ENCODE measurements around the gene RBM10.
A peak's percentile ranks its signal among the peaks of the same experiment; 100 is the strongest.

RBM10 gene

DNA sequence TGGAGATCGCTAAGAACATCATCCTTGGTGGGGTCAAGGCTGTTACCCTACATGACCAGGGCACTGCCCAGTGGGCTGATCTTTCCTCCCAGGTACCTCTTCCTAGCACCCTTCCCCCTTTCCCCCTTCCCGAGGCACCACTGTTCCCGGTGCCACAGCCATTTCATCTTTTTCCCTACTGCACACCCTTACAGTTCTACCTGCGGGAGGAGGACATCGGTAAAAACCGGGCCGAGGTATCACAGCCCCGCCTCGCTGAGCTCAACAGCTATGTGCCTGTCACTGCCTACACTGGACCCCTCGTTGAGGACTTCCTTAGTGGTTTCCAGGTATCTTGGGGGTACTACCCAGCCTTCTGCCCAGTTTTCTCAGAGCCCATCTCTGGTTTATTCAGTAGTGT is 54.3 kb downstream of the RBM10 start:
- no peak for DNase-seq (ENCODE audit: low spot score)

GRCh38 chrX:47200385-47201150 is 55.5 kb downstream of the RBM10 start:
- no peak for DNase-seq (ENCODE audit: low spot score)

DNA sequence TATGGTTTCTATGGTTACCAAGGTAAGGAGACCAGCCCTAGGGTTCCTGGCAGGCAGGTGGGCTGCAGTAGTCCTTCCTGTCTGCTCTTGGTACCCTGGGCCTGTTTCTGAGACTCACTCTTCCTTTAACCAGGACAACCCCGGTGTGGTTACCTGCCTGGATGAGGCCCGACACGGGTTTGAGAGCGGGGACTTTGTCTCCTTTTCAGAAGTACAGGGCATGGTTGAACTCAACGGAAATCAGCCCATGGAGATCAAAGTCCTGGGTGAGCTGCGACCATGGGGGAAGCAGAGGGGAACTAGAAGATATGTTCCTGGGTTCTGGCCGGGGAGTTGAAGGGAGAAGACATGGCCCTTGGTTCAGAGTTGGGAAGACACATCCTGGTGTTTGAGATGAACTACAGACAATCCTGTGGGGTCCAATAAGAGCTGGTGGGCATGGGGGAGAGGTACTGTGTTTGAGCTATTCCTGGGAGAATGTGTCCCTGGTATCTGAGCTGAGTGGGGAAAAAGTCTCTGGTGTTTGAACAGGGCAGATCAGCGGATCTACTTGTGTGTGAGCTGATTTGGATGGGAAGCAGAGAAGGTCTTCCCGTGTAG is 56.4 kb downstream of the RBM10 start:
- no peak for DNase-seq (ENCODE audit: low spot score)

DNA sequence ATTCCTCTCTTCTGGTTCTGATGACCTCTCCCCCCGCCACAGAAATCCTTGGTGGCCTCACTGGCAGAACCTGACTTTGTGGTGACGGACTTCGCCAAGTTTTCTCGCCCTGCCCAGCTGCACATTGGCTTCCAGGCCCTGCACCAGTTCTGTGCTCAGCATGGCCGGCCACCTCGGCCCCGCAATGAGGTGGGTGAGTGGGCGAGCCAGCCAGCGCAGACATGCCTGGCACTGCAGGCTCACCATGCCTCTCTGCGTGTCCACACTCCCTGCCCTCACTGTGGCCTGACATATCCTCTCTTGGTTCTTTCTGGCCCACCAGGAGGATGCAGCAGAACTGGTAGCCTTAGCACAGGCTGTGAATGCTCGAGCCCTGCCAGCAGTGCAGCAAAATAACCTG is 57.3 kb downstream of the RBM10 start:
- no peak for DNase-seq (ENCODE audit: low spot score)

DNA sequence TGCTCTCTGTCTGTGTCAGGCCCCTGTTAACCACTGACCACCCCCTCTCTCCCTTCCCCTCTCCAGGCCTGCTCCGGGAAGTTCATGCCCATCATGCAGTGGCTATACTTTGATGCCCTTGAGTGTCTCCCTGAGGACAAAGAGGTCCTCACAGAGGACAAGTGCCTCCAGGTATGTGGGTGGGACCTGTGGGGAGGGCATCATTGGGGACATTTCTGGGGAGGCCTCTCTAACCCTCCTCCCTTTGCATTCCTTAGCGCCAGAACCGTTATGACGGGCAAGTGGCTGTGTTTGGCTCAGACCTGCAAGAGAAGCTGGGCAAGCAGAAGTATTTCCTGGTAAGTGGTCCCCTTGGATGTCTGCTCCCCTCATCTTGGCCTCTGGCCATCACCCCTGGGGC is 57.9 kb downstream of the RBM10 start:
- no peak for DNase-seq (ENCODE audit: low spot score)

DNA sequence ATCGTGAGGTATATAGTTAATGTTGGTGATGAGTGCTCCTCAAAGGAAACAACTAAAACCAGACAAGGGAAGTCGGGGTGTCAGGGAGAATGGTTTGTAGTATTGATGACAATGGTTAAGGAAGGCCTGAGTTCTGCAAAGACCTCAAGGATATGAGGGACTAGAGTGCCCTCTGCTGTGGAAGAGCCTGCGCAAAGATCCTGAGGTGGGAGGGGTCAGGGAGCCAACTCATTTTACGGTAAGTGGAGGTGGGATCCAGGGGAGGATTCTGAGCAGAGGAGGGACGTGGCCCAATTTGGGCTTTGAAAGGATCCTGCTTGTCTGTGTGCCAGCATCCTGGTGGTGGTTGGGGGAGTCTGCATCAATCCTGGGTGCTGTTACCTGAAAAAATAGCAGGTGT is 59.9 kb downstream of the RBM10 start:
- DNase-seq (ENCODE audit: low spot score), result no peak

DNA sequence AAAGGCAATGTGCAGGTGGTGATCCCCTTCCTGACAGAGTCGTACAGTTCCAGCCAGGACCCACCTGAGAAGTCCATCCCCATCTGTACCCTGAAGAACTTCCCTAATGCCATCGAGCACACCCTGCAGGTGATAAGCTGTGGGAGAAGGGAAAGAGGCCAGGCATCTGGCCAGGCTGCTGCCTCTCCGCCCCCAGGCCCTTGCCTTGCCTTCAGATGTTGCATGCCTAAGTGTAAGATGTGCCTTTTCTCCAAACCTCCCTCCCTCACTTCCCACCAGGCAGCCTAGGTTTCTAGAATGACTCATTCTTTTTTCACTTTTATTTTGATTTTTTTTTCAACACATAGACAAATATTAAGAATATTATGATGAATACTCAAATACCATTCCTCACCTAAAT is 61.3 kb downstream of the RBM10 start:
- no peak for DNase-seq (ENCODE audit: low spot score)

DNA sequence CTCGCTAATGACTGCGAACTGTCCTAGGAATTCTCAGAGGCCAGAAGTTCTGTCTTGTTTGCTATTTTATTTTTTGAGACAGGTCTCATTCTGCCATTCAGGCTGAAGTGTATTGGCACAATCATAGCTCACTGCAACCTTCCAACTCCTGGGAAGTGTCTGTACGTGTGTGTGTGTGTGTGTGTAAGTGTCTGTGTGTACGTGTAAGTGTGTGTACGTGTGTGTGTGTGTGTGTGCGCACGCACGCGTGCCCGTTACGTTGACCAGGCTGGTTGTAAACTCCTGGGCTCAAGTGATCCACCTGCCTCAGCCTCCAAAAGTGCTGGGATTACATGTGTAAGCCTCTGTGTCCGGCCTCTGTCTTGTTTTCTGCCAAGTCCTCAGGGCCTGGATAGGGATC is 63.1 kb downstream of the RBM10 start:
- DNase-seq (ENCODE audit: low spot score), result no peak

DNA sequence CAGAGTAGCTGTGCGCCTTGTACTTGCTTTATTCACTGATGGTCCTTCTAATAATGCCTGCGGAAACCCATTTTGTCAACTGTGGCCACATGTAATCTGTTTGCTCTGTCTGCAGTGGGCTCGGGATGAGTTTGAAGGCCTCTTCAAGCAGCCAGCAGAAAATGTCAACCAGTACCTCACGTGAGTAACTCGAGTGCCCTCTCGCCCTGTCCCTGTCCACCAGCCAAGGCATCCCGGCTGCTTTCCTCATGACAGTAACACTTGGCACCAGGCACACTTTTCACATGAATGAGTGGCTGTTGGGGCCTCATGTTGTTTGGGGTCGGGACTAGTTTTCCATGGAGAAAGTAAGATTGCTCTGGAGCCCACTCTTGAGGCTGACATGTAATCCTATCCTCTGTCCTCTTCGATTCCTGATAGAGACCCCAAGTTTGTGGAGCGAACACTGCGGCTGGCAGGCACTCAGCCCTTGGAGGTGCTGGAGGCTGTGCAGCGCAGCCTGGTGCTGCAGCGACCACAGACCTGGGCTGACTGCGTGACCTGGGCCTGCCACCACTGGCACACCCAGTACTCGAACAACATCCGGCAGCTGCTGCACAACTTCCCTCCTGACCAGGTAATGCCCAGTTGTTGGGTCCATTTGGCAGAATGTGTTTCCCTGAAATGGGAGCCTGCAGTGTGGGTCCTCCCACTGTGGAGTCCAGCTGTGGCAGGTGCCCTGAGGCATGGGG is 64.7 kb downstream of the RBM10 start:
- DNase-seq (ENCODE audit: low spot score), result no peak

GRCh38 chrX:47210661-47211425 is 65.8 kb downstream of the RBM10 start:
- no peak for DNase-seq (ENCODE audit: low spot score)

GRCh38 chrX:47212381-47213293 is 67.6 kb downstream of the RBM10 start:
- no peak for DNase-seq (ENCODE audit: low spot score)

- DNase-seq (ENCODE audit: low spot score), result no peak
Measured at GRCh38 chrX:47214435-47215077, 69.5 kb downstream of the RBM10 start.

GRCh38 chrX:47215291-47215900 is 70.4 kb downstream of the RBM10 start:
- DNase-seq (ENCODE audit: low spot score), result no peak

DNA sequence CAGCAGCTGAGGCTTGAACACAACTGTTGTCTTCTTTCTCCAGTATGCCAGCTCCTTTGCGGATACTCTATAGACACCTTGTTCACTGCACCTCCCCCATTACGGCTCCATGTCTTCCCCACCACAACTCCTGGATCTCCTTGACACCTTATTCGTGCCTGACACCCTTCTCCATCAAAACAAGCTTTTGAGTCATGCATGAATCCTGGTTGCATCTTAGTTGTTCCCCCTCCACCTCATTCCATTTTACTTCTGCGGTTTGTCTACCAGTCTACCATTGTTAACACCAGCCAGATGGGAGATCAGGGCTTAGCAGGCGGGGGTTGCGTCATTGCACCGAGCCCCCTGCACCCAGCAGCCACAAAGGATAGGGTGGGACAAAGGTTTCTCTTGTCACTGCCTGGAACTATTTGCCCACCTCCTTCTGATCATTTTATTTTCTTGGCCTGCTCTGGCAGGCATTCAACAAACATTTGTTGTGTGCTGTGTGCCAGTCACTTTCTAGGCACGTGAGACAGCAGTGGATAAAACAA is 71.4 kb downstream of the RBM10 start:
- no peak for DNase-seq (ENCODE audit: low spot score)

DNA sequence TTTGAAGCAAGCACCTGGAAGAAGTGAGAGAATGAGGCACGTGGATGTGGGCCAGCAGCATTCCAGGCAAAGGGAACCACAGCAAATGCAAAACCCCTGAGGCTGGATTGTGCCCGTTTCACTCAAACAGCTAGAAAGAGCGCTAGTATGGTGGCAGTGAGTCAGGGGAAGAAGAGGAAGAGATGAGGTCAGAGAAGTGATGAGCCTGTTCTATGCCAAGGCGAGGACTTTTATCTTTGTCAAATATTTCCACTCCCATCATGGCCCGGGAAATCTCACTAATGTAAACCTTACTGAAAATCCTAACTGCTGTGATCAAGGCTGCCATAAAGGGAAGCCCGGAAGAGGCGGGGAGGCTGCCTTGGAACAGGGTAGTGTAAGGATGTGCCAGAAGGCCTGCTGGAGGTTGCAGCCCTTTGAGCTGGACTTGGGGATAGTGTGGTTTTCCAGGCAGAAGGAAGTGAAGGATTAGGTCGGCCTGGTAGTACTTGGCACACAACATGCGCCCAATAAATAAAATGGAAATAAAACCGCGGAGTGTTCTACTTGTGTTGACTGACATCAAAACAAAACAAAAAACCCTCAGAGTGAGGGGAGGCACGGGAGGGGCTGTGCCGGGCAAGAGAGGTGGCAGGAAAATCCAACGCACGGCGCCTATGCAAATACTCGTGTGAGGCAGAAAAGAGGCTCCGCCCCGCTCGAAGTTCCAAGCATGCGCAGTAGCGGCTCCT is 72.3 kb downstream of the RBM10 start:
- DNase-seq (ENCODE audit: low spot score), result peak; percentile 17

- peak; percentile 97 for DNase-seq (ENCODE audit: low spot score)
Measured at GRCh38 chrX:47217852-47218279, 72.8 kb downstream of the RBM10 start.

GRCh38 chrX:47218280-47218919 is 73.4 kb downstream of the RBM10 start, which contains the start of gene CDK16:
Gene CDK16, plus strand, starts transcription at chrX:47218681. Its CDS starts 4,877 bp downstream, at chrX:47223558.
- peak; percentile 78 for DNase-seq (ENCODE audit: low spot score)

DNA sequence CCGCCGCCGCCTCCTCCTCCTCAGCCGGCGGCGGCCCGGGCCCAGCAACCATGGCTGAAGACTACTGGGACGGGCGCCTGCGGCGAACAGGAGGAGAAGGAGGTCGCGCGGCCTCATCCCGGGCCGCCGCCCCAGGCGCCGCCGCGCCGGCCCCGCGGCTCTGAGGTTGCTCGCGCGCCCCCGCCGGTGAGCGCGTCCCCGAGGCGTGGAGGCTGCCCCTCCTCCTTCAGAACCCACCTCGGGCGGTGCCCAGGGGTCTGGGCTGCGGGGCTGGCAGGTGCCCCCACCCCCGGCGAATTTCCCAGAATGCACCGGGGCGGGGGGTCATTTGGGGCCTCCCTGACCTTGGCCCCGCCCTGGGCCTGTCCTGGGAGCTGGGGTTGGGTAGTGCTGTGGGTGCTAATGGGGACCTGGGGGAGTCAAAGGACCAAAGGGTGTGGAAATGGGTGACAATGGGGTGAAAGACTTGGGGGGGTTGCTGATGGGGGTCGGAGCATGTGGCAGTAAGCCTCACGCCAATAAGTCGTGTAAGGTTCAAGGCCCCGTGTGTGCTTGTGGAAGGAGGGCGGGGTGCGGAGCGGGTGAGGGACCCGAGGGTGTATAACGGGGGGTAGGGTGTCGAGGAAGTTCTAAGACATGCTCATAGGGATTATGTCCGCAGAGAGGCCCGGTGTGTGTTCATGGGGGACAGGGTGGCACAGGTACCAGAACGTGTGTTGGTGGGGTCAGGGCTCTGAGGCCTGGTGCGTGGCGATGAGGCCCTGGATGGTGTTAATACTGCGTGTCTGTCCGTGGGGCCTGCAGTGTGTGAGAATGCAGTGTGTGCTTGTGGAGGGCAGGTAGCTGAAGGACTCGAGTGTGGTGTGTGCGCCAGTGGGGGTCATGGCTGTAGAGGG is 74.1 kb downstream of the RBM10 start:
- peak; percentile 16 for DNase-seq (ENCODE audit: low spot score)
